WERI-Rb-1 (cell line): ENCODE results near the gene CAMSAP1.

Experiments used
- DNase-seq: peaks from one replicate; pipeline ENCODE4 v3.0.0-alpha.2; 2020
- H3K27ac ChIP-seq: fragments of 250-450 bp; sonication (Bioruptor Pico); 2 replicates; pipeline ENCODE4 v1.5.1; 2020; ENCODE audit warnings: mild to moderate bottlenecking, moderate library complexity
- H3K27me3 ChIP-seq: fragments of 250-450 bp; sonication (Bioruptor Pico); 2 replicates; pipeline ENCODE4 v1.5.1; 2021; ENCODE audit warnings: mild to moderate bottlenecking, low read depth, moderate library complexity; ENCODE audit not compliant: insufficient read depth, severe bottlenecking
- H3K36me3 ChIP-seq: fragments of 250-450 bp; sonication (Bioruptor Pico); 2 replicates; pipeline ENCODE4 v1.5.1; 2020; ENCODE audit warnings: mild to moderate bottlenecking, moderate library complexity
- H3K4me3 ChIP-seq: 2 replicates; pipeline ENCODE4 v1.5.1; 2011; ENCODE audit warnings: low read depth, mild to moderate bottlenecking, control low read depth, low read length
- H3K9me3 ChIP-seq: fragments of 250-450 bp; sonication (Bioruptor Pico); 2 replicates; pipeline ENCODE4 v1.5.1; 2021; ENCODE audit warnings: mild to moderate bottlenecking, moderate library complexity; ENCODE audit not compliant: severe bottlenecking
- CTCF ChIP-seq: IDR thresholded peaks from 2 replicates; pipeline ENCODE4 v1.5.1; 2011; ENCODE audit warnings: low read depth, mild to moderate bottlenecking, control low read depth, inconsistent platforms, low read length

CAMSAP1 gene

GRCh38 chr9:135761150-135761844 is 146.0 kb downstream of the CAMSAP1 start:
- TF ChIP-seq CTCF: no peak
- Histone ChIP-seq H3K4me3 (no peak overlapping the region), H3K9me3 (peaks cover 13% of the 10 kb centered on the region), H3K27me3 (no peaks in the 10 kb centered on the region), H3K36me3 (no peaks in the 10 kb centered on the region), H3K27ac (no peak overlapping the region)
- no peak for DNase-seq

DNA sequence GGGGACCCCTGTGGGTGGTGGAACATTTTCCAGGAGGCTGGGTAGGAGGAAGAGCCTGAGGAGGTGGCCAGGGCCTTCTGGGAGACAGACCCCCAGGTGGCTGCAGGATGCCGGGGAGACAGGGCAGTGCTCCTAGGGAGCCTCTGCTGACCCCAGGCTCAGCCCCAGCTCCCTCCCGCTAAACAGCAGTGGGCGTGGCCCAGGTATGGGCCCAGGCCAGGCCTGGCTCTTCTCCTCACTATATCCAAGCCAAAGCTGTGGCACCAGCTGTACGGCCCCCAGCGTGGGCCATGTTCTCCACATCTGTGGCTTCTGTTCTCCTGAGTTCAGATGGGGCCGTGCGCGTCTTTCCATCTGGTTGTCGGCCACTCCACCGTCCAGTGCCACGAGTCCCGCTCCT is 146.9 kb downstream of the CAMSAP1 start:
- DNase-seq: no peak
- Histone ChIP-seq H3K27me3 (no peaks in the 10 kb centered on the region), H3K27ac (no peak overlapping the region), H3K9me3 (peaks cover 4% of the 10 kb centered on the region), H3K36me3 (no peaks in the 10 kb centered on the region), H3K4me3 (no peak overlapping the region)
- no peak for TF ChIP-seq CTCF

GRCh38 chr9:135759676-135760300 is 147.6 kb downstream of the CAMSAP1 start:
- Histone ChIP-seq H3K27ac (no peak overlapping the region), H3K4me3 (no peak overlapping the region), H3K27me3 (no peaks in the 10 kb centered on the region), H3K36me3 (no peaks in the 10 kb centered on the region), H3K9me3 (no peaks in the 10 kb centered on the region)
- no peak for DNase-seq
- TF ChIP-seq CTCF: no peak

DNA sequence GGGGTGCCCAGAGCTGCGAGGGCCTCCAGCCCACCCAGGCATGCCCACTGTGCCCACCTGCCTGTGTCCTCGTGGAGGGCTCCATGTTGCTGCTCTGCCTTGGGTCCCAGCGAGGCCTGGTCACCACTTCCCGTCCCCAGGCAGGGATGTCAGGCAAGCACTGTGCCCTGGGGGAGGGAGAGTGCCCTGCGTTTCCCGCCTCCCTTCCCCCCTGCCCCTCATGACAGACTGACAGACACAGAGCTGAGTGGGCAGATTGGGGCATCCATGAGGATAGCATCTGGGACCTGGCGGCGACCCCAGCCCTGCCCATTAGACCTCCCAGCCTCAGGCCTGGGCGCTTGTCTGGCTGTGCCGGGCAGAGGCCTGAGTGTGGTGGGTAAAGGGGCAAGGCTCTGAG is 148.5 kb downstream of the CAMSAP1 start:
- Histone ChIP-seq H3K4me3 (no peak overlapping the region), H3K27me3 (no peaks in the 10 kb centered on the region), H3K9me3 (no peaks in the 10 kb centered on the region), H3K27ac (no peak overlapping the region), H3K36me3 (no peaks in the 10 kb centered on the region)
- TF ChIP-seq CTCF: no peak
- no peak for DNase-seq
